SH-SY5Y (cell line): Measurements from ENCODE around the gene FJX1.
A peak's percentile ranks its signal among the peaks of the same experiment; 100 is the strongest.

ENCODE experiments used
- GATA2 ChIP-seq: IDR thresholded peaks from 2 replicates; pipeline ENCODE4 v1.6.1; 2011; ENCODE audit warnings: mild to moderate bottlenecking, low read depth, low read length
- GATA3 ChIP-seq: IDR thresholded peaks from 2 replicates; pipeline ENCODE4 v1.6.1; 2011; ENCODE audit warnings: low read depth, mild to moderate bottlenecking, low read length, moderate library complexity

The FJX1 gene, protein sequence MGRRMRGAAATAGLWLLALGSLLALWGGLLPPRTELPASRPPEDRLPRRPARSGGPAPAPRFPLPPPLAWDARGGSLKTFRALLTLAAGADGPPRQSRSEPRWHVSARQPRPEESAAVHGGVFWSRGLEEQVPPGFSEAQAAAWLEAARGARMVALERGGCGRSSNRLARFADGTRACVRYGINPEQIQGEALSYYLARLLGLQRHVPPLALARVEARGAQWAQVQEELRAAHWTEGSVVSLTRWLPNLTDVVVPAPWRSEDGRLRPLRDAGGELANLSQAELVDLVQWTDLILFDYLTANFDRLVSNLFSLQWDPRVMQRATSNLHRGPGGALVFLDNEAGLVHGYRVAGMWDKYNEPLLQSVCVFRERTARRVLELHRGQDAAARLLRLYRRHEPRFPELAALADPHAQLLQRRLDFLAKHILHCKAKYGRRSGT

GRCh38 chr11:35617687-35618496 lies at the start of gene FJX1:
FJX1 (plus strand) TSS chr11:35618460; CDS start chr11:35618637, 177 bp downstream.
- TF ChIP-seq GATA2 (no peak), GATA3 (no peak)

DNA sequence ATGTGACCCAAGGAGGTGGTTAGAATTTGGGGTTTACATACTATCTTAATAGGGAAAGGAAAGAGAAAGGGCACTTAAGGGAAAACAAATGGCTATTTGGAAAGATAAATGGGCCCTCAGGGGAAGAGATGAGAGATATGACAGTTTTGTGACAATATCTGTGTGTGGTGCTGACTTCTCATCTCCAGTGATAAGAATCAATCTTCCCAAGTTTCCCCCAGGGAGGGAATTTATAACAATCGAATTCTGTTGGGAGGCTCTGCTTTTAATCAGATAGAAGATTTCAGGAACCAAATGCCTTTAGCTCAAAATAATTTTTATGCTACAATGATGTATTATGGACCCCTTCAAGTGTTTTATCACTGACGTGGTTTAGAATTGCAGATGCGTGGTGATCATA lies 46.6 kb upstream of the FJX1 start:
- TF ChIP-seq GATA3 (peak; percentile 91), GATA2 (peak; percentile 88)

- TF ChIP-seq GATA3 (no peak), GATA2 (no peak)
Observed at GRCh38 chr11:35579557-35580396, 38.5 kb upstream of the FJX1 start.

DNA sequence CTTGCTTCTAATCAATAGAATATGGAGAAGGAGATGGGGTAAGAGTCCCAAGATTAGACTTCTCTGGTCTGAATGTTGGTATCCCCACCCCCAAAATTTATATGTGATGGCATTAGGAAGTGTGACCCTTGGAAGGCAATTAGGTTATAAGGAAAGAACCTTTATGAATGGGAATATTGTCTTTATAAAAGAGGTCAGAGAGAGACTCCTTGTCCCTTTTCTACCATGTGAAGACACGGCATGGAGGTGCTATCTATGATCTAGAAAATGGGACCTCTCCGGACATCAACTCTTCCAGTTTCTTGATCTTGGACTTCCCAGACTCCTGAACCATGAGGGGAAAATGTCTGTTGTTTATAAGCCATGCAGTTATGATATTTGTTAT lies 37.9 kb upstream of the FJX1 start:
- no peak for TF ChIP-seq GATA2
- TF ChIP-seq GATA3: no peak

DNA sequence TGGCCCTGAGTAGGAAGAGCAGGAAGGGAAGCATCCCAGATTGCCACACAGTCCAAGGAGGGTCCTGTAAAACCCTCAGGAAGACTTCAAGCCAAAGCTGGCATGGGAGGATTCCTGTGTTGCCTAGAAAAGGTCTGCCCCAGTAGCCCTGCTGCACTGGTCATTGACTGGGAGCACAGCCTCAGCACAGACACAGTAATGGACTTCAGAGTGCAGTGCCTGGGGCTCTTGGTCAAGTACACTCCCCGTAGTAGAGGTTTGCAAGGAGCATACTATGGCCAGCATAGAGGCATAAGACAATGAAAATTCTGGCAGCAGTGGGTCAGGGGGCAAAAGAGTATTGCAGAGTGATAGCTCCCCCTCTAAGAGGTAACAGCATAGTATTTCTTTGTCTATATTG lies 36.2 kb upstream of the FJX1 start:
- TF ChIP-seq GATA3 (no peak), GATA2 (no peak)

GRCh38 chr11:35583126-35583525 lies 35.1 kb upstream of the FJX1 start:
- TF ChIP-seq GATA2: no peak
- TF ChIP-seq GATA3: no peak

- TF ChIP-seq GATA3: no peak
- TF ChIP-seq GATA2: no peak
Observed at GRCh38 chr11:35583843-35584242, 34.4 kb upstream of the FJX1 start.

GRCh38 chr11:35584321-35584720 lies 33.9 kb upstream of the FJX1 start:
- TF ChIP-seq GATA3 (no peak), GATA2 (no peak)

- TF ChIP-seq GATA3 (no peak), GATA2 (no peak)
Observed at GRCh38 chr11:35585416-35585815, 32.8 kb upstream of the FJX1 start.

- TF ChIP-seq GATA3: no peak
- no peak for TF ChIP-seq GATA2
Observed at GRCh38 chr11:35586222-35586621, 32.0 kb upstream of the FJX1 start.

GRCh38 chr11:35587972-35588371 lies 30.3 kb upstream of the FJX1 start:
- no peak for TF ChIP-seq GATA2
- TF ChIP-seq GATA3: no peak

- TF ChIP-seq GATA3 (no peak), GATA2 (no peak)
Observed at GRCh38 chr11:35588627-35589026, 29.6 kb upstream of the FJX1 start.

- TF ChIP-seq GATA2: no peak
- no peak for TF ChIP-seq GATA3
Observed at GRCh38 chr11:35589281-35589680, 29.0 kb upstream of the FJX1 start.

DNA sequence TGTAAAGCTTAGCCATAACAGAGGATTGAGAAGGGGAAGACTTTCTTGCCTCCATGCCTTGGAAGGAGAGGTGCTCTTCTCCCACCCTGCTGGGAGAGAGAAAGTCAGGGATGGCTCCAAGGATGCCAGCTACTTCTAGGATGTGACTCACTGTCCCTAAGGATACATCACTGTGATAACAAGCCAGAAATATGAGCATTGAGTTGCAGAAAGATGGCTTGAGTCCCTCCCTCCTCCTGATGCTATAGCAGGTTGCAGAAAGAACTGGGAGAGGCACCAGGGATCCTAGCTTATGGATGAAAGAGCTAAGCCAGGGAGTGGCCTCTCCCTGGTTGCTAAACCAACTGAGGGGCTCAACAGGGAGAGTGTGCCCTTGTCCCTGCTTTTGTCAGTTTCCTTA lies 27.8 kb upstream of the FJX1 start:
- TF ChIP-seq GATA2 (no peak), GATA3 (no peak)
